ENCODE measurements around the gene COL8A1. TPM values are rescaled to one million over a fixed set of nuclear protein-coding genes. Genes with fewer than 3 reads are reported as not detected.

The COL8A1 gene
- total RNA-seq, 2 experiments from 2014 or later = 0.09 TPM; not detected in 1

GRCh38 chr3:99690761-99691369, 52.5 kb downstream of the COL8A1 start:
- Mint-ChIP-seq H3K9me3 (ENCODE audit: low read depth) (no peaks in the 10 kb centered on the region), H3K27me3 (peaks cover 6% of the 10 kb centered on the region), H3K36me3 (no peaks in the 10 kb centered on the region), H3K27ac (no peak overlapping the region), H3K4me1 (no peaks in the 10 kb centered on the region), H3K4me3 (no peak overlapping the region)
- DNase-seq (no peak), ATAC-seq (no peak)
- CTCF ChIA-PET = no interaction called here

- Mint-ChIP-seq H3K4me3 (no peak overlapping the region), H3K9me3 (ENCODE audit: low read depth) (no peaks in the 10 kb centered on the region), H3K27me3 (peaks cover 6% of the 10 kb centered on the region), H3K36me3 (no peaks in the 10 kb centered on the region), H3K27ac (no peak overlapping the region), H3K4me1 (no peaks in the 10 kb centered on the region)
- DNase-seq (no peak), ATAC-seq (no peak)
- CTCF ChIA-PET = no interaction called here
These were observed 55.2 kb downstream of the COL8A1 start for GRCh38 chr3:99693636-99694035.

- no peak overlapping the region for H3K27ac Mint-ChIP-seq
- H3K4me3 Mint-ChIP-seq = no peak overlapping the region
- no peaks in the 10 kb centered on the region for H3K36me3 Mint-ChIP-seq
- no peaks in the 10 kb centered on the region for H3K9me3 Mint-ChIP-seq (ENCODE audit: low read depth)
- CTCF ChIA-PET = interaction anchor here (0.7 kb wide), 1 partner anchor 61 kb away, joined by 3 read pairs; no protein-coding TSS in a partner anchor
- ATAC-seq (no peak), DNase-seq (no peak)
- H3K4me1 Mint-ChIP-seq = no peaks in the 10 kb centered on the region
- peaks cover 6% of the 10 kb centered on the region for H3K27me3 Mint-ChIP-seq
These were observed 58.1 kb downstream of the COL8A1 start for GRCh38 chr3:99696497-99696896.

- peaks cover 6% of the 10 kb centered on the region for H3K27me3 Mint-ChIP-seq
- H3K27ac Mint-ChIP-seq = no peak overlapping the region
- H3K36me3 Mint-ChIP-seq = no peaks in the 10 kb centered on the region
- no peaks in the 10 kb centered on the region for H3K4me1 Mint-ChIP-seq
- DNase-seq = no peak
- H3K4me3 Mint-ChIP-seq = no peak overlapping the region
- H3K9me3 Mint-ChIP-seq (ENCODE audit: low read depth) = no peaks in the 10 kb centered on the region
- CTCF ChIA-PET = interaction anchor here (0.7 kb wide), 1 partner anchor 1312 kb away, joined by 3 read pairs; no protein-coding TSS in a partner anchor
- no peak for ATAC-seq
These were observed 58.9 kb downstream of the COL8A1 start for GRCh38 chr3:99697250-99697649.

GRCh38 chr3:99698932-99699331, 60.5 kb downstream of the COL8A1 start:
- H3K27ac Mint-ChIP-seq = no peak overlapping the region
- CTCF ChIA-PET = no interaction called here
- no peaks in the 10 kb centered on the region for H3K36me3 Mint-ChIP-seq
- no peak for DNase-seq
- H3K9me3 Mint-ChIP-seq (ENCODE audit: low read depth) = no peaks in the 10 kb centered on the region
- no peaks in the 10 kb centered on the region for H3K4me1 Mint-ChIP-seq
- ATAC-seq = no peak
- no peak overlapping the region for H3K4me3 Mint-ChIP-seq
- peaks cover 16% of the 10 kb centered on the region for H3K27me3 Mint-ChIP-seq

GRCh38 chr3:99699841-99700240, 61.4 kb downstream of the COL8A1 start:
- CTCF ChIA-PET = no interaction called here
- Mint-ChIP-seq H3K36me3 (no peaks in the 10 kb centered on the region), H3K9me3 (ENCODE audit: low read depth) (no peaks in the 10 kb centered on the region), H3K4me1 (no peaks in the 10 kb centered on the region), H3K27me3 (peaks cover 12% of the 10 kb centered on the region), H3K27ac (no peak overlapping the region), H3K4me3 (no peak overlapping the region)
- no peak for ATAC-seq
- DNase-seq = no peak

- Mint-ChIP-seq H3K36me3 (no peaks in the 10 kb centered on the region), H3K4me3 (no peak overlapping the region), H3K9me3 (ENCODE audit: low read depth) (no peaks in the 10 kb centered on the region), H3K4me1 (no peaks in the 10 kb centered on the region), H3K27ac (no peak overlapping the region), H3K27me3 (peaks cover 9% of the 10 kb centered on the region)
- CTCF ChIA-PET = no interaction called here
- ATAC-seq (no peak), DNase-seq (no peak)
These were observed 62.4 kb downstream of the COL8A1 start for GRCh38 chr3:99700631-99701268.

- Mint-ChIP-seq H3K9me3 (ENCODE audit: low read depth) (no peaks in the 10 kb centered on the region), H3K27ac (no peak overlapping the region), H3K36me3 (no peaks in the 10 kb centered on the region), H3K4me3 (no peak overlapping the region), H3K27me3 (peaks cover 9% of the 10 kb centered on the region), H3K4me1 (no peaks in the 10 kb centered on the region)
- DNase-seq = no peak
- no peak for ATAC-seq
- CTCF ChIA-PET = interaction anchor here (1.3 kb wide), 1 partner anchor 16 kb away, joined by 3 read pairs; no protein-coding TSS in a partner anchor
These were observed 64.9 kb downstream of the COL8A1 start for GRCh38 chr3:99702953-99703943.

GRCh38 chr3:99704417-99704816, 66.0 kb downstream of the COL8A1 start:
- ATAC-seq (no peak), DNase-seq (no peak)
- H3K27ac Mint-ChIP-seq = no peak overlapping the region
- CTCF ChIA-PET = no interaction called here
- no peaks in the 10 kb centered on the region for H3K9me3 Mint-ChIP-seq (ENCODE audit: low read depth)
- H3K4me3 Mint-ChIP-seq = no peak overlapping the region
- H3K27me3 Mint-ChIP-seq = peaks cover 9% of the 10 kb centered on the region
- no peaks in the 10 kb centered on the region for H3K4me1 Mint-ChIP-seq
- no peaks in the 10 kb centered on the region for H3K36me3 Mint-ChIP-seq

GRCh38 chr3:99706410-99706809, 68.0 kb downstream of the COL8A1 start:
- Mint-ChIP-seq H3K4me1 (no peaks in the 10 kb centered on the region), H3K27me3 (peaks cover 9% of the 10 kb centered on the region), H3K36me3 (no peaks in the 10 kb centered on the region), H3K4me3 (no peak overlapping the region), H3K27ac (no peak overlapping the region), H3K9me3 (ENCODE audit: low read depth) (no peaks in the 10 kb centered on the region)
- CTCF ChIA-PET = no interaction called here
- no peak for DNase-seq
- no peak for ATAC-seq

- ATAC-seq (no peak), DNase-seq (no peak)
- Mint-ChIP-seq H3K36me3 (no peaks in the 10 kb centered on the region), H3K4me3 (no peak overlapping the region), H3K9me3 (ENCODE audit: low read depth) (no peaks in the 10 kb centered on the region), H3K27ac (no peak overlapping the region), H3K27me3 (peaks cover 7% of the 10 kb centered on the region), H3K4me1 (no peaks in the 10 kb centered on the region)
- CTCF ChIA-PET = no interaction called here
These were observed 69.9 kb downstream of the COL8A1 start for GRCh38 chr3:99708207-99708745.

- CTCF ChIA-PET = no interaction called here
- Mint-ChIP-seq H3K4me1 (no peaks in the 10 kb centered on the region), H3K4me3 (no peak overlapping the region), H3K27me3 (peaks cover 6% of the 10 kb centered on the region), H3K9me3 (ENCODE audit: low read depth) (no peaks in the 10 kb centered on the region), H3K36me3 (no peaks in the 10 kb centered on the region), H3K27ac (no peak overlapping the region)
- ATAC-seq = no peak
- no peak for DNase-seq
These were observed 71.3 kb downstream of the COL8A1 start for GRCh38 chr3:99709686-99710085.

GRCh38 chr3:99710094-99710493, 71.7 kb downstream of the COL8A1 start:
- Mint-ChIP-seq H3K36me3 (no peaks in the 10 kb centered on the region), H3K9me3 (ENCODE audit: low read depth) (no peaks in the 10 kb centered on the region), H3K4me1 (no peaks in the 10 kb centered on the region), H3K27me3 (peaks cover 6% of the 10 kb centered on the region), H3K4me3 (no peak overlapping the region), H3K27ac (no peak overlapping the region)
- CTCF ChIA-PET = no interaction called here
- ATAC-seq (no peak), DNase-seq (no peak)
